Neutrophil (primary cell): Measurements from ENCODE around the gene CHST11.

Experiments used
- H3K27ac ChIP-seq: fragments of 200-600 bp; sonication (generic); 2 replicates; pipeline ENCODE4 v1.5.1; 2016; ENCODE audit warnings: mild to moderate bottlenecking, moderate library complexity
- H3K27me3 ChIP-seq: fragments of 200-600 bp; sonication (generic); 2 replicates; pipeline ENCODE4 v1.6.0; 2016; ENCODE audit warnings: mild to moderate bottlenecking
- H3K36me3 ChIP-seq: fragments of 200-600 bp; sonication (generic); 2 replicates; pipeline ENCODE4 v1.5.1; 2017
- H3K4me1 ChIP-seq, 2 experiments: fragments of 200-600 bp in 1 of 2; sonication (generic) in 1 of 2; 1 replicate in 1 of 2; 2 replicates in 1 of 2; pipeline versions ENCODE4 v1.5.1 to v1.6.1; 2013 to 2016; ENCODE audit warnings: low read depth in 1 of 2, low read length in 1 of 2, mild to moderate bottlenecking in 1 of 2, moderate library complexity in 1 of 2; ENCODE audit not compliant: control insufficient read depth in 1 of 2, insufficient read depth in 1 of 2
- H3K4me3 ChIP-seq, 2 experiments: fragments of 200-600 bp in 1 of 2; sonication (generic) in 1 of 2; 1 replicate in 1 of 2; 2 replicates in 1 of 2; pipeline ENCODE4 v1.5.1; 2013 to 2016; ENCODE audit warnings: low read depth in 1 of 2, low read length in 1 of 2, mild to moderate bottlenecking in 1 of 2, moderate library complexity in 1 of 2
- H3K9me3 ChIP-seq: fragments of 200-600 bp; sonication (generic); 2 replicates; pipeline ENCODE4 v1.5.1; 2016
- TF ChIP-seq, protein P1 (sequence below): fragments of 200-600 bp; sonication (generic); IDR thresholded peaks from 2 replicates; pipeline ENCODE4 v1.5.1; 2016; ENCODE audit warnings: antibody characterized with exemption

CHST11 gene

GRCh38 chr12:104700324-104700723 is 243.6 kb downstream of the CHST11 start:
- H3K27ac ChIP-seq = no peak overlapping the region
- H3K9me3 ChIP-seq = no peaks in the 10 kb centered on the region
- H3K27me3 ChIP-seq = no peaks in the 10 kb centered on the region
- TF ChIP-seq, protein P1, sequence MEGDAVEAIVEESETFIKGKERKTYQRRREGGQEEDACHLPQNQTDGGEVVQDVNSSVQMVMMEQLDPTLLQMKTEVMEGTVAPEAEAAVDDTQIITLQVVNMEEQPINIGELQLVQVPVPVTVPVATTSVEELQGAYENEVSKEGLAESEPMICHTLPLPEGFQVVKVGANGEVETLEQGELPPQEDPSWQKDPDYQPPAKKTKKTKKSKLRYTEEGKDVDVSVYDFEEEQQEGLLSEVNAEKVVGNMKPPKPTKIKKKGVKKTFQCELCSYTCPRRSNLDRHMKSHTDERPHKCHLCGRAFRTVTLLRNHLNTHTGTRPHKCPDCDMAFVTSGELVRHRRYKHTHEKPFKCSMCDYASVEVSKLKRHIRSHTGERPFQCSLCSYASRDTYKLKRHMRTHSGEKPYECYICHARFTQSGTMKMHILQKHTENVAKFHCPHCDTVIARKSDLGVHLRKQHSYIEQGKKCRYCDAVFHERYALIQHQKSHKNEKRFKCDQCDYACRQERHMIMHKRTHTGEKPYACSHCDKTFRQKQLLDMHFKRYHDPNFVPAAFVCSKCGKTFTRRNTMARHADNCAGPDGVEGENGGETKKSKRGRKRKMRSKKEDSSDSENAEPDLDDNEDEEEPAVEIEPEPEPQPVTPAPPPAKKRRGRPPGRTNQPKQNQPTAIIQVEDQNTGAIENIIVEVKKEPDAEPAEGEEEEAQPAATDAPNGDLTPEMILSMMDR = no peak
- peaks cover 12% of the 10 kb centered on the region for H3K36me3 ChIP-seq
- H3K4me3 ChIP-seq = no peak overlapping the region
- peaks cover 9 to 10% of the 10 kb centered on the region in 2 experiments for H3K4me1 ChIP-seq

DNA sequence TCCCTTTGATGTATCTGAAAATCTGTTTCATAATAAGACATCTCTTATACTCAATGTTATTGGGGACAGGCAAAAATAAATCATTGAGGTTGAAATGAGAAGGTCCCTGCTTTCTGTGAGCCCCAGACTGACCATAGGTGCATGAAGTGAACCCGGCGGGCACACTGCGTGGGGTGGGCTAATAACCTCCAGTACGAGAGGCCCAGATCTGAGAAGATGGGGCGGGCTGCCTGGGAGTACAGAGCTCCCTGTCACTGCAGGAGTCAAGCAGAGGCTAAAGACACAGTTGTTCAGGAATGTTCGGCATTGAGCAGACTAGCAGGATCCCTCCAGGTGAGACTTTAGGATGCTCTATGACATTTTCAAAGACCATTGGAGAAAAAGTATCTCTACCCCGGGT is 244.6 kb downstream of the CHST11 start:
- TF ChIP-seq, protein P1 = no peak
- H3K36me3 ChIP-seq = peaks cover 12% of the 10 kb centered on the region
- H3K9me3 ChIP-seq = no peaks in the 10 kb centered on the region
- no peaks in the 10 kb centered on the region for H3K27me3 ChIP-seq
- peaks cover 0 to under 1% of the 10 kb centered on the region in 2 experiments for H3K4me1 ChIP-seq
- no peak overlapping the region for H3K27ac ChIP-seq
- H3K4me3 ChIP-seq = no peak overlapping the region

GRCh38 chr12:104701756-104702155 is 245.0 kb downstream of the CHST11 start:
- no peaks in the 10 kb centered on the region for H3K4me1 ChIP-seq
- H3K27ac ChIP-seq = no peak overlapping the region
- no peaks in the 10 kb centered on the region for H3K9me3 ChIP-seq
- peaks cover 12% of the 10 kb centered on the region for H3K36me3 ChIP-seq
- H3K27me3 ChIP-seq = no peaks in the 10 kb centered on the region
- TF ChIP-seq, protein P1 = no peak
- no peak overlapping the region for H3K4me3 ChIP-seq

- Histone ChIP-seq H3K27ac (no peak overlapping the region), H3K4me3 (no peak overlapping the region), H3K4me1 (no peaks in the 10 kb centered on the region)
These were observed 245.9 kb downstream of the CHST11 start for GRCh38 chr12:104702565-104703139.

DNA sequence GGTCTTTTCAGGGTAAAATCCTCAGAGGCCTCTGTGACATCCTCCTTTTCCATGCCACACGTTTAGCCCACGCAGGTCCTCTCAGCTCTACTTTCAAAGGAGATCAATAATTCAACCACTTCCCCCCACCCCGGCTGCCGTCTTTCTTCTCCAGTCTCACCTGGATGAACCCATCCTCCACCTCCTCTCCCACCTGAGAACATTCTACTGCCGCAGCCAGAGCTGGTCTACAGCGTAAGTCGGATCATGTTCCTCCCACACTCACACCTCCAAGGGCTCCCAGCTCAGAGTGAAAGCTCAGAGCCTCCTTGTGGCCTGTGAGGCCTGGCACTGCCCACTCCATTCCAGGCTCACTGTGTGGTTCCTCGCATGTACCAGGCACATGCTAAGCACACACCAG is 246.6 kb downstream of the CHST11 start:
- no peaks in the 10 kb centered on the region for H3K27me3 ChIP-seq
- H3K27ac ChIP-seq = no peak overlapping the region
- peaks cover 12% of the 10 kb centered on the region for H3K36me3 ChIP-seq
- TF ChIP-seq, protein P1 = no peak
- no peak overlapping the region for H3K4me3 ChIP-seq
- no peaks in the 10 kb centered on the region for H3K9me3 ChIP-seq
- H3K4me1 ChIP-seq = no peaks in the 10 kb centered on the region

More at GRCh38 chr12:104702565-104703139, 245.9 kb downstream of the CHST11 start:
- Histone ChIP-seq H3K36me3 (peaks cover 12% of the 10 kb centered on the region), H3K27me3 (no peaks in the 10 kb centered on the region), H3K9me3 (no peaks in the 10 kb centered on the region)
- TF ChIP-seq, protein P1 = no peak
